WTC11 (cell line): ENCODE measurements around the gene NELL1. TPM values are rescaled to one million over a fixed set of nuclear protein-coding genes. Genes with fewer than 3 reads are reported as not detected.

Experiments
- ATAC-seq: fragments of 200-7000 bp; cut with Tn5 transposase; 2 replicates; pipeline ENCODE4 v1.10.0; 2021; ENCODE audit warnings: mild to moderate bottlenecking, moderate library complexity
- CTCF ChIA-PET: fragments of 300-600 bp; sonication (Branson Sonifier 250); formaldehyde crosslinking; loops from one replicate; lab custom pipeline; 2021; ENCODE audit warnings: antibody characterized with exemption; lab: Charles Lee
- POLR2A ChIA-PET: fragments of 350-600 bp; sonication (Branson Sonifier 250); formaldehyde crosslinking; loops from one replicate; lab custom pipeline; 2021; ENCODE audit warnings: antibody characterized with exemption; lab: Charles Lee
- DNase-seq: peaks from one replicate; pipeline ENCODE4 v3.0.0; 2021; ENCODE audit warnings: low spot score
- H3K27ac Mint-ChIP-seq: 2 replicates; pipeline ENCODE4 v1.8.0; 2021; ENCODE audit warnings: mixed read lengths
- H3K27me3 Mint-ChIP-seq: 2 replicates; pipeline ENCODE4 v1.8.0; 2021; ENCODE audit warnings: low read depth, mild to moderate bottlenecking, moderate library complexity, mixed read lengths
- H3K36me3 Mint-ChIP-seq: 2 replicates; pipeline ENCODE4 v1.8.0; 2021; ENCODE audit warnings: mixed read lengths
- H3K4me1 Mint-ChIP-seq: 2 replicates; pipeline ENCODE4 v1.8.0; 2022; ENCODE audit warnings: mixed read lengths
- H3K4me3 Mint-ChIP-seq: 2 replicates; pipeline ENCODE4 v1.8.0; 2021; ENCODE audit warnings: mild to moderate bottlenecking, moderate library complexity, mixed read lengths
- H3K9me3 Mint-ChIP-seq: 2 replicates; pipeline ENCODE4 v1.8.0; 2021; ENCODE audit warnings: mixed read lengths
- CREM ChIP-seq: sonication (generic); formaldehyde crosslinking; IDR thresholded peaks from 2 replicates; pipeline ENCODE4 v1.8.1; 2022; ENCODE audit warnings: mild to moderate bottlenecking, missing genetic modification reagents, moderate library complexity
- EMX1 ChIP-seq: fragments of 250-450 bp; sonication (Bioruptor Pico); IDR thresholded peaks from 2 replicates; pipeline ENCODE4 v1.8.0; 2021; ENCODE audit warnings: mild to moderate bottlenecking
- JAZF1 ChIP-seq: fragments of 250-450 bp; sonication (Bioruptor Pico); IDR thresholded peaks from 2 replicates; pipeline ENCODE4 v1.9.0; 2021; ENCODE audit warnings: moderate library complexity, mild to moderate bottlenecking, inconsistent platforms
- NR1H2 ChIP-seq: sonication (generic); formaldehyde crosslinking; IDR thresholded peaks from 2 replicates; pipeline ENCODE4 v1.9.0; 2021; ENCODE audit warnings: mild to moderate bottlenecking, moderate library complexity, missing genetic modification reagents
- RELA ChIP-seq: sonication (generic); formaldehyde crosslinking; IDR thresholded peaks from 2 replicates; pipeline ENCODE4 v1.8.1; 2022; ENCODE audit warnings: missing genetic modification reagents, mild to moderate bottlenecking, borderline replicate concordance
- SMAD4 ChIP-seq: sonication (generic); formaldehyde crosslinking; IDR thresholded peaks from 2 replicates; pipeline ENCODE4 v1.8.0; 2022; ENCODE audit warnings: mild to moderate bottlenecking, missing genetic modification reagents
- ZBTB21 ChIP-seq: sonication (generic); formaldehyde crosslinking; IDR thresholded peaks from 2 replicates; pipeline ENCODE4 v1.8.1; 2023; ENCODE audit warnings: mild to moderate bottlenecking, missing genetic modification reagents, borderline replicate concordance
- ZNF138 ChIP-seq: sonication (generic); formaldehyde crosslinking; conservative IDR thresholded peaks from 2 replicates; pipeline ENCODE4 v1.8.1; 2022; ENCODE audit warnings: mild to moderate bottlenecking, moderate library complexity, missing genetic modification reagents
- ZNF396 ChIP-seq: fragments of 250-450 bp; sonication (Bioruptor Pico); IDR thresholded peaks from 2 replicates; pipeline ENCODE4 v1.8.0; 2021; ENCODE audit warnings: mild to moderate bottlenecking, moderate library complexity, borderline replicate concordance
- total RNA-seq: library from RNA; stranded (reverse); gene quantifications from 3 replicates; pipeline ENCODE4 v1.2.3, GENCODE V29; 2021
- TF ChIP-seq, protein P1 (sequence below): sonication (generic); formaldehyde crosslinking; IDR thresholded peaks from 2 replicates; pipeline ENCODE4 v1.8.1; 2023; ENCODE audit warnings: mild to moderate bottlenecking, missing genetic modification reagents, borderline replicate concordance
- TF ChIP-seq, protein P2 (sequence below): sonication (generic); formaldehyde crosslinking; conservative IDR thresholded peaks from 2 replicates; pipeline ENCODE4 v1.8.1; 2023; ENCODE audit warnings: mild to moderate bottlenecking, low read depth, missing genetic modification reagents, moderate library complexity
- TF ChIP-seq, protein P3 (sequence below): sonication (generic); formaldehyde crosslinking; IDR thresholded peaks from 2 replicates; pipeline ENCODE4 v1.8.0; 2023; ENCODE audit warnings: missing genetic modification reagents
- TF ChIP-seq, protein P4 (sequence below): sonication (generic); formaldehyde crosslinking; IDR thresholded peaks from 2 replicates; pipeline ENCODE4 v1.8.0; 2023; ENCODE audit warnings: mild to moderate bottlenecking, missing genetic modification reagents
- TF ChIP-seq, protein P5 (sequence below): fragments of 250-450 bp; sonication (Bioruptor Pico); IDR thresholded peaks from 2 replicates; pipeline ENCODE4 v1.9.0; 2021; ENCODE audit warnings: moderate library complexity, mild to moderate bottlenecking, inconsistent platforms, borderline replicate concordance
- TF ChIP-seq, protein P6 (sequence below): fragments of 250-450 bp; sonication (Bioruptor Pico); IDR thresholded peaks from 2 replicates; pipeline ENCODE4 v2.1.2; 2022; ENCODE audit warnings: mild to moderate bottlenecking, moderate library complexity

NELL1 gene
- total RNA-seq, 1 experiment from 2014 or later = 1.8 TPM

DNA sequence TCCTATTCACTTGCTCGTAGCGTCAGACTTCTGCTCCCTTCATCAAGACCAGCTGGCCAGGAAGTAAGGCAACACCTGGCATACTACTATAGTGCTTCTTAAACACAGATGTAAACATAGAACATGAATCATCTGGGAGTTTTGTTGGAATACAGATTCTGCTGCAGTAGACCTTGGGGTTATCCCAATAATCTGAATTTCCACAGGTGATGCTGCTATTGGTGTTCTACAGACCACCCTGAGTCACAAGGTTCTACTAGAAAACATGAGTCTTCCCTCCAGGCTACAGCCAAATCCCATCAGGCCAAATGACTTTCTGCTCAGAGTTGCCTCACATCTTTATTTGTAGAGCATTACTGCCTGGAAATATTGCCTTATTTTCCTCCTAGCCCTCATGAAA lies 175.2 kb downstream of the NELL1 start (continued):
- TF ChIP-seq, protein P1, sequence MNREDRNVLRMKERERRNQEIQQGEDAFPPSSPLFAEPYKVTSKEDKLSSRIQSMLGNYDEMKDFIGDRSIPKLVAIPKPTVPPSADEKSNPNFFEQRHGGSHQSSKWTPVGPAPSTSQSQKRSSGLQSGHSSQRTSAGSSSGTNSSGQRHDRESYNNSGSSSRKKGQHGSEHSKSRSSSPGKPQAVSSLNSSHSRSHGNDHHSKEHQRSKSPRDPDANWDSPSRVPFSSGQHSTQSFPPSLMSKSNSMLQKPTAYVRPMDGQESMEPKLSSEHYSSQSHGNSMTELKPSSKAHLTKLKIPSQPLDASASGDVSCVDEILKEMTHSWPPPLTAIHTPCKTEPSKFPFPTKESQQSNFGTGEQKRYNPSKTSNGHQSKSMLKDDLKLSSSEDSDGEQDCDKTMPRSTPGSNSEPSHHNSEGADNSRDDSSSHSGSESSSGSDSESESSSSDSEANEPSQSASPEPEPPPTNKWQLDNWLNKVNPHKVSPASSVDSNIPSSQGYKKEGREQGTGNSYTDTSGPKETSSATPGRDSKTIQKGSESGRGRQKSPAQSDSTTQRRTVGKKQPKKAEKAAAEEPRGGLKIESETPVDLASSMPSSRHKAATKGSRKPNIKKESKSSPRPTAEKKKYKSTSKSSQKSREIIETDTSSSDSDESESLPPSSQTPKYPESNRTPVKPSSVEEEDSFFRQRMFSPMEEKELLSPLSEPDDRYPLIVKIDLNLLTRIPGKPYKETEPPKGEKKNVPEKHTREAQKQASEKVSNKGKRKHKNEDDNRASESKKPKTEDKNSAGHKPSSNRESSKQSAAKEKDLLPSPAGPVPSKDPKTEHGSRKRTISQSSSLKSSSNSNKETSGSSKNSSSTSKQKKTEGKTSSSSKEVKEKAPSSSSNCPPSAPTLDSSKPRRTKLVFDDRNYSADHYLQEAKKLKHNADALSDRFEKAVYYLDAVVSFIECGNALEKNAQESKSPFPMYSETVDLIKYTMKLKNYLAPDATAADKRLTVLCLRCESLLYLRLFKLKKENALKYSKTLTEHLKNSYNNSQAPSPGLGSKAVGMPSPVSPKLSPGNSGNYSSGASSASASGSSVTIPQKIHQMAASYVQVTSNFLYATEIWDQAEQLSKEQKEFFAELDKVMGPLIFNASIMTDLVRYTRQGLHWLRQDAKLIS = no peak
- TF ChIP-seq CREM (CRISPR knock-in tag) (no peak), ZBTB21 (CRISPR knock-in tag) (no peak)
- TF ChIP-seq, protein P2, sequence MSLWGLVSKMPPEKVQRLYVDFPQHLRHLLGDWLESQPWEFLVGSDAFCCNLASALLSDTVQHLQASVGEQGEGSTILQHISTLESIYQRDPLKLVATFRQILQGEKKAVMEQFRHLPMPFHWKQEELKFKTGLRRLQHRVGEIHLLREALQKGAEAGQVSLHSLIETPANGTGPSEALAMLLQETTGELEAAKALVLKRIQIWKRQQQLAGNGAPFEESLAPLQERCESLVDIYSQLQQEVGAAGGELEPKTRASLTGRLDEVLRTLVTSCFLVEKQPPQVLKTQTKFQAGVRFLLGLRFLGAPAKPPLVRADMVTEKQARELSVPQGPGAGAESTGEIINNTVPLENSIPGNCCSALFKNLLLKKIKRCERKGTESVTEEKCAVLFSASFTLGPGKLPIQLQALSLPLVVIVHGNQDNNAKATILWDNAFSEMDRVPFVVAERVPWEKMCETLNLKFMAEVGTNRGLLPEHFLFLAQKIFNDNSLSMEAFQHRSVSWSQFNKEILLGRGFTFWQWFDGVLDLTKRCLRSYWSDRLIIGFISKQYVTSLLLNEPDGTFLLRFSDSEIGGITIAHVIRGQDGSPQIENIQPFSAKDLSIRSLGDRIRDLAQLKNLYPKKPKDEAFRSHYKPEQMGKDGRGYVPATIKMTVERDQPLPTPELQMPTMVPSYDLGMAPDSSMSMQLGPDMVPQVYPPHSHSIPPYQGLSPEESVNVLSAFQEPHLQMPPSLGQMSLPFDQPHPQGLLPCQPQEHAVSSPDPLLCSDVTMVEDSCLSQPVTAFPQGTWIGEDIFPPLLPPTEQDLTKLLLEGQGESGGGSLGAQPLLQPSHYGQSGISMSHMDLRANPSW (CRISPR knock-in tag) = no peak

DNA sequence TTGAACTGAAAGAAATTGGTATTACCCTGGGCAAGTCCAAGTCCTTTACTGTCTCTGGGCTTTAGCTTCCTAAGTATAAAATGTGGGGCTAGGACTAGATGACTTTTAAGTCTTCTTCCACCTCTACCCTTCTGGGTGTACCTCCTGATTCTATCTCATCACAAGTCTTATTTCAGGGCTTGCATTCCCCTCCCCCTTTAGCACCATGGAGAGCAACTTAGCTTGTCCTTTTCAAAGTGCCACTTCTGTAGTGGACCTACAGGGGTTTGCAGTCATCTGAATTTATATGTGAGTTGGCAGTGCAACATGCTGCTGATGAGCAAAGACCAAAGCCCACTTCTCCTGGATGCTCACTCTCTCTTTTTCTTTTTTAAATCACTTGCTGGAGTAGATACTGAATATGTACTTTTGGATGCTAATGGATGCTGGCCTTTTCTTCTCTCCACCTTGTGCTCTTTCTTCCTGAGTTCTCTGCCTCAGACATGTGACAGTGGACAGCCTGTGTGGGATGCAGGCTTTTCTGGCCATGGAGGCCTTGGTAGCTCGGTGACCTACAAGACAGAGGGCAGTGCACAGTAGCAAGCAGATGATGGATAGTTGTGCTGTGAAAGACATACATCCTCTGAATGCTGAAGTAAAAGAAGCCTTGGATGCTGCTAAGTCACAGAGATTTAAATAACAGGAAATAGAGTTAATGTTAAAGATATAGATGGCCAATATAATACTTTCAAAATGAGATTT lies 185.0 kb downstream of the NELL1 start:
- H3K27ac Mint-ChIP-seq = no peak overlapping the region
- TF ChIP-seq, protein P3, sequence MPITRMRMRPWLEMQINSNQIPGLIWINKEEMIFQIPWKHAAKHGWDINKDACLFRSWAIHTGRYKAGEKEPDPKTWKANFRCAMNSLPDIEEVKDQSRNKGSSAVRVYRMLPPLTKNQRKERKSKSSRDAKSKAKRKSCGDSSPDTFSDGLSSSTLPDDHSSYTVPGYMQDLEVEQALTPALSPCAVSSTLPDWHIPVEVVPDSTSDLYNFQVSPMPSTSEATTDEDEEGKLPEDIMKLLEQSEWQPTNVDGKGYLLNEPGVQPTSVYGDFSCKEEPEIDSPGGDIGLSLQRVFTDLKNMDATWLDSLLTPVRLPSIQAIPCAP (CRISPR knock-in tag) = 0 out of 2 replicates have a peak, but pooled peaks have one; percentile 24
- TF ChIP-seq EMX1 (CRISPR knock-in tag) (no peak), JAZF1 (CRISPR knock-in tag) (no peak), SMAD4 (CRISPR knock-in tag) (no peak)
- TF ChIP-seq, protein P4, sequence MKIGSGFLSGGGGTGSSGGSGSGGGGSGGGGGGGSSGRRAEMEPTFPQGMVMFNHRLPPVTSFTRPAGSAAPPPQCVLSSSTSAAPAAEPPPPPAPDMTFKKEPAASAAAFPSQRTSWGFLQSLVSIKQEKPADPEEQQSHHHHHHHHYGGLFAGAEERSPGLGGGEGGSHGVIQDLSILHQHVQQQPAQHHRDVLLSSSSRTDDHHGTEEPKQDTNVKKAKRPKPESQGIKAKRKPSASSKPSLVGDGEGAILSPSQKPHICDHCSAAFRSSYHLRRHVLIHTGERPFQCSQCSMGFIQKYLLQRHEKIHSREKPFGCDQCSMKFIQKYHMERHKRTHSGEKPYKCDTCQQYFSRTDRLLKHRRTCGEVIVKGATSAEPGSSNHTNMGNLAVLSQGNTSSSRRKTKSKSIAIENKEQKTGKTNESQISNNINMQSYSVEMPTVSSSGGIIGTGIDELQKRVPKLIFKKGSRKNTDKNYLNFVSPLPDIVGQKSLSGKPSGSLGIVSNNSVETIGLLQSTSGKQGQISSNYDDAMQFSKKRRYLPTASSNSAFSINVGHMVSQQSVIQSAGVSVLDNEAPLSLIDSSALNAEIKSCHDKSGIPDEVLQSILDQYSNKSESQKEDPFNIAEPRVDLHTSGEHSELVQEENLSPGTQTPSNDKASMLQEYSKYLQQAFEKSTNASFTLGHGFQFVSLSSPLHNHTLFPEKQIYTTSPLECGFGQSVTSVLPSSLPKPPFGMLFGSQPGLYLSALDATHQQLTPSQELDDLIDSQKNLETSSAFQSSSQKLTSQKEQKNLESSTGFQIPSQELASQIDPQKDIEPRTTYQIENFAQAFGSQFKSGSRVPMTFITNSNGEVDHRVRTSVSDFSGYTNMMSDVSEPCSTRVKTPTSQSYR = 0 out of 2 replicates have a peak, but pooled peaks have one; percentile 39
- TF ChIP-seq, all 79 proteins: peak for 2
- DNase-seq (peak; percentile 16), ATAC-seq (peak; percentile 62)
- no peak overlapping the region for H3K4me3 Mint-ChIP-seq
- CTCF ChIA-PET = interaction anchor here (0.9 kb wide), 1 partner anchor 99 kb away, joined by 5 read pairs; no protein-coding TSS in a partner anchor
- no peaks in the 10 kb centered on the region for H3K27me3 Mint-ChIP-seq
- no peaks in the 10 kb centered on the region for H3K9me3 Mint-ChIP-seq
- peaks cover 2% of the 10 kb centered on the region for H3K4me1 Mint-ChIP-seq
- POLR2A ChIA-PET = interaction anchor here (0.5 kb wide), 1 partner anchor 342 kb away, joined by 5 read pairs; no protein-coding TSS in a partner anchor
- H3K36me3 Mint-ChIP-seq = no peaks in the 10 kb centered on the region

DNA sequence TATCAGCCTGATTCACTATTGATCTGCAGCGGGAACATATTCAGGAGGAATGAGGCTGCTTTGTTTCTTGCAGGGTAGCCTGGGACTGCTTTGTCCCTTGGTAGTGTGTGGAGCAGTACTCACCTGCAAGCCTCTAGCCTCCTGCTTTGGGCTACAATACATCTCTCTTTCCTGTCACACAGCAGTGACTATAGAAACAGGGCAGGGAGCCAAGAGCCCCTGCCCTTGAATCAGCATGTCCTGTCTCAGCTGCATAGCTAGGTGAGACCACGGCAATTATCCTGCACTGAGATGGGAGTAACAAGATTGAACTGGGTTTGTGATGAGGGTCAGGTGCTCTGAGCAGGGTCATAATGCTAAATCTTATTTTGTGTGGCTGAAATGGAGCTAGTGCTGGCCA lies 191.9 kb downstream of the NELL1 start:
- CTCF ChIA-PET = interaction anchor here (0.6 to 2.1 kb wide), 4 partner anchors 13 to 190 kb away, joined by 3 to 8 read pairs (median 5); no protein-coding TSS in a partner anchor
- Mint-ChIP-seq H3K36me3 (peaks cover 3% of the 10 kb centered on the region; the same call in 1 of the 2 replicates), H3K4me1 (peaks cover 3% of the 10 kb centered on the region; the same call in 1 of the 2 replicates), H3K27ac (no peak overlapping the region), H3K9me3 (peaks cover 10% of the 10 kb centered on the region), H3K4me3 (no peak overlapping the region), H3K27me3 (no peaks in the 10 kb centered on the region; the same call in 1 of the 2 replicates)
- ATAC-seq (peak; percentile 69), DNase-seq (no peak)
- POLR2A ChIA-PET = interaction anchor here (0.6 kb wide), 1 partner anchor 200 kb away, joined by 5 read pairs; no protein-coding TSS in a partner anchor
- TF ChIP-seq, protein P2 (CRISPR knock-in tag) = no peak
- TF ChIP-seq, protein P5, sequence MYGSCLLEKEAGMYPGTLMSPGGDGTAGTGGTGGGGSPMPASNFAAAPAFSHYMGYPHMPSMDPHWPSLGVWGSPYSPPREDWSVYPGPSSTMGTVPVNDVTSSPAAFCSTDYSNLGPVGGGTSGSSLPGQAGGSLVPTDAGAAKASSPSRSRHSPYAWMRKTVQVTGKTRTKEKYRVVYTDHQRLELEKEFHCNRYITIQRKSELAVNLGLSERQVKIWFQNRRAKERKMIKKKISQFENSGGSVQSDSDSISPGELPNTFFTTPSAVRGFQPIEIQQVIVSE = no peak
- TF ChIP-seq ZBTB21 (CRISPR knock-in tag) (no peak), RELA (CRISPR knock-in tag) (no peak), ZNF138 (no peak), NR1H2 (CRISPR knock-in tag) (no peak), ZNF396 (CRISPR knock-in tag) (no peak)
- TF ChIP-seq, protein P6, sequence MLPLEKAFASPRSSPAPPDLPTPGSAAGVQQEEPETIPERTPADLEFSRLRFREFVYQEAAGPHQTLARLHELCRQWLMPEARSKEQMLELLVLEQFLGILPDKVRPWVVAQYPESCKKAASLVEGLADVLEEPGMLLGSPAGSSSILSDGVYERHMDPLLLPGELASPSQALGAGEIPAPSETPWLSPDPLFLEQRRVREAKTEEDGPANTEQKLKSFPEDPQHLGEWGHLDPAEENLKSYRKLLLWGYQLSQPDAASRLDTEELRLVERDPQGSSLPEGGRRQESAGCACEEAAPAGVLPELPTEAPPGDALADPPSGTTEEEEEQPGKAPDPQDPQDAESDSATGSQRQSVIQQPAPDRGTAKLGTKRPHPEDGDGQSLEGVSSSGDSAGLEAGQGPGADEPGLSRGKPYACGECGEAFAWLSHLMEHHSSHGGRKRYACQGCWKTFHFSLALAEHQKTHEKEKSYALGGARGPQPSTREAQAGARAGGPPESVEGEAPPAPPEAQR (CRISPR knock-in tag) = no peak
